ENCODE measurements around the gene CBARP. TPM values are rescaled to one million over a fixed set of nuclear protein-coding genes. Genes with fewer than 3 reads are reported as not detected.
A peak's percentile ranks its signal among the peaks of the same experiment; 100 is the strongest.
"Not testable (repeated sequence)": the region's sequence is repeated elsewhere in the genome, so short reads cannot be mapped to it uniquely, and the experiment has no call there.

Gene CBARP
- total and polyA plus RNA-seq, 2 of the 4 experiments (the other 2 are of a cell fraction), result 0.18 to 3.9 TPM

DNA sequence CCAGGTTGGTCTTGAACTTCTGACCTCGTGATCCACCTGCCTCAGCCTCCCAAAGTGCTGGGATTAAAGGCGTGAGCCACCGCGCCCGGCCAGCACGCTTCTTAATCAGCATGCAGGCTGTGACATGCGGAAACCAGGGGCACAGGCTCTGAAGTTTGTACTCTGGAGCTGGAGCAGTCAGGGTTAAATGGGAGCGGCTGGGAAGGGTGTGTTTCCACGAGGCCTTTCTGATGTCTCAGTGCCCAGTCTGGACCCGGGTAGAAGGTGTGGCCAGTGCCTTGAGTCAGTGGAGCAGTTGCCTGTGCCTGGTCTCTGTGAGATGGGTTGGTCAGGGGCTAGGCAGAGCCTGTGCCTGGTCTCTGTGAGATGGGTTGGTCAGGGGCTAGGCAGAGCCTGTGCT, 29.0 kb downstream of the CBARP start:
- intact Hi-C loops (cut with micrococcal nuclease); in situ Hi-C loops (cut with MboI; ENCODE audit: low sequenced_read_pairs); DNase-seq; ATAC-seq (ENCODE audit: low read depth); CTCF ChIA-PET; POLR2A ChIA-PET (ENCODE audit: unreplicated experiment); dilution Hi-C loops (cut with HindIII; ENCODE audit: low sequenced_read_pairs, unreplicated experiment); H3K9ac ChIP-seq (ENCODE audit: low read depth, low read length); H3K27me3 ChIP-seq (ENCODE audit: control insufficient read depth, insufficient read depth, low read length); H2AK9ac ChIP-seq (replicated peaks; ENCODE audit: low read depth, low read length, poor library complexity); H4K5ac ChIP-seq (ENCODE audit: low read depth, low read length); BruUV-seq (replicated peaks); H3K4me3 ChIP-seq (ENCODE audit: insufficient read depth, low read depth, low read length); H3K36me3 ChIP-seq (ENCODE audit: control insufficient read depth, insufficient read depth, low read length); H3K18ac ChIP-seq (ENCODE audit: low read depth, low read length); H3K23ac ChIP-seq (ENCODE audit: low read depth, low read length); H3K14ac ChIP-seq (replicated peaks; ENCODE audit: low read depth, low read length); H2BK5ac ChIP-seq (ENCODE audit: low read depth, low read length, poor library complexity, severe bottlenecking); H2BK120ac ChIP-seq (ENCODE audit: low read depth, low read length); H3K9me3 ChIP-seq (ENCODE audit: control insufficient read depth, insufficient read depth, low read length); H2AFZ ChIP-seq (replicated peaks; ENCODE audit: low read length, poor library complexity); H2BK20ac ChIP-seq (ENCODE audit: low read depth, low read length); H4K8ac ChIP-seq (ENCODE audit: low read depth in 2 of 2, low read length in 2 of 2); H2AK5ac ChIP-seq (ENCODE audit: low read depth, low read length); H3K4ac ChIP-seq (ENCODE audit: low read depth, low read length); H2BK15ac ChIP-seq (ENCODE audit: low read depth, low read length); H3K4me2 ChIP-seq (ENCODE audit: low read depth, low read length); H3K56ac ChIP-seq (ENCODE audit: extremely low read depth, insufficient read depth, low read length); H3K27ac ChIP-seq (ENCODE audit: insufficient read depth, low read length): not testable (repeated sequence)
- H3K9me1 ChIP-seq (ENCODE audit: insufficient read depth, low read length), result peaks cover 23% of the 10 kb centered on the region
- H3K4me1 ChIP-seq (ENCODE audit: control insufficient read depth, insufficient read depth, low read length), result peaks cover 19% of the 10 kb centered on the region
- H4K20me1 ChIP-seq (ENCODE audit: insufficient read depth, low read length), result peaks cover 59% of the 10 kb centered on the region
- H4K91ac ChIP-seq (ENCODE audit: insufficient read depth, low read depth, low read length), result peak overlapping the region; percentile 32; the same call in 1 of the 2 replicates
- H3K79me1 ChIP-seq (ENCODE audit: low read depth in 1 of 2, low read length in 2 of 2), result peaks cover 12 to 74% of the 10 kb centered on the region in 2 experiments; a peak in 3 of 4 replicates
- WGBS, 2 experiments (ENCODE audit: extremely low coverage in 2 of 2, insufficient read length in 1 of 2), result 78% methylated on average over 9 of the region's 10 CpGs; no CpG with 5 or more reads in 1 of the 2 experiments
